ENCODE measurements around the gene SPEG.

DNA sequence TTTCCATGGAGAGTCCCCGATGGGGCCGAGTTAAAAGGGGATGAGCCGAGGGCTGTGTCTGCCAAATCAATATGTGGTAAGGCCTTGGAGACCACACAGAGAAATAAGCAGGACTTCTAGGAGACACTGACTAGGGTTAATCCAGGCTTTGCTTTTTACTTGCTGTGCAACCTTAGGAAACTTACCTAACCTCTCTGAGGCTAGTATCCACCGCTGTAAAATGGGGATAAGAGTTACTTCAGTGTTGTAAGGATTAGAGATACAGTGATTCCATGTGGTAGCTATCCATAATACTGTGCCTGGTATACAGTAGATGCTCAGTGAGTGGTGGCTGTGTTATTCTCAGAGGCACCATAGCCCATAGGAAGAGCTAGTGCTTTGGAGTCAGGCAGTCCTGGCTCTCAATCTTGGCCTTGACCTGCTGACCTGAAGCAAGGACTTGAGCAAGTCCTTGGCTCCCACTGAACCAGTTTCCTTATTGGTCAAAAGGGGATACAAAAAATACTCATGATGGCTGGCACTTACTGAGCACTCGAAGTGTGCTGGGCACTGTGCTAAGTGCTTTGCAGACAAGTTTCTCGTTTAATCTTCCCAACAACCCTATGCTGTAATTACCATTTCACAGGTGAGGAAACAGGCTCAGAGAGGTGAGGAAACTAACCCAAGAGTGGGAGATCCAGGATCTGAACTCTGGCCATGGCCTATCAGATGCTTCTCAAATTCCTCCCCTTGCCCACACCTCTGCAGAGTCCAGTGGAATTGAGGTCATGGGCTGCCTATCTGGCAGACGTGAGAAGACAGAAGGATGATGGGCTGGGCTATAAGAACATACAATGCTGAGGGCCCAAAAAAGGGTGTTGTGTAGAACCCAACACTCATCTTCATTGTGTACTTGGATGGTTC, 28.4 kb upstream of the SPEG start:
- TF ChIP-seq, protein P1, sequence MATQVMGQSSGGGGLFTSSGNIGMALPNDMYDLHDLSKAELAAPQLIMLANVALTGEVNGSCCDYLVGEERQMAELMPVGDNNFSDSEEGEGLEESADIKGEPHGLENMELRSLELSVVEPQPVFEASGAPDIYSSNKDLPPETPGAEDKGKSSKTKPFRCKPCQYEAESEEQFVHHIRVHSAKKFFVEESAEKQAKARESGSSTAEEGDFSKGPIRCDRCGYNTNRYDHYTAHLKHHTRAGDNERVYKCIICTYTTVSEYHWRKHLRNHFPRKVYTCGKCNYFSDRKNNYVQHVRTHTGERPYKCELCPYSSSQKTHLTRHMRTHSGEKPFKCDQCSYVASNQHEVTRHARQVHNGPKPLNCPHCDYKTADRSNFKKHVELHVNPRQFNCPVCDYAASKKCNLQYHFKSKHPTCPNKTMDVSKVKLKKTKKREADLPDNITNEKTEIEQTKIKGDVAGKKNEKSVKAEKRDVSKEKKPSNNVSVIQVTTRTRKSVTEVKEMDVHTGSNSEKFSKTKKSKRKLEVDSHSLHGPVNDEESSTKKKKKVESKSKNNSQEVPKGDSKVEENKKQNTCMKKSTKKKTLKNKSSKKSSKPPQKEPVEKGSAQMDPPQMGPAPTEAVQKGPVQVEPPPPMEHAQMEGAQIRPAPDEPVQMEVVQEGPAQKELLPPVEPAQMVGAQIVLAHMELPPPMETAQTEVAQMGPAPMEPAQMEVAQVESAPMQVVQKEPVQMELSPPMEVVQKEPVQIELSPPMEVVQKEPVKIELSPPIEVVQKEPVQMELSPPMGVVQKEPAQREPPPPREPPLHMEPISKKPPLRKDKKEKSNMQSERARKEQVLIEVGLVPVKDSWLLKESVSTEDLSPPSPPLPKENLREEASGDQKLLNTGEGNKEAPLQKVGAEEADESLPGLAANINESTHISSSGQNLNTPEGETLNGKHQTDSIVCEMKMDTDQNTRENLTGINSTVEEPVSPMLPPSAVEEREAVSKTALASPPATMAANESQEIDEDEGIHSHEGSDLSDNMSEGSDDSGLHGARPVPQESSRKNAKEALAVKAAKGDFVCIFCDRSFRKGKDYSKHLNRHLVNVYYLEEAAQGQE (IDR thresholded peaks at IDR 0.05; ENCODE audit: insufficient replicate concordance, low read depth), result no peak
- TF ChIP-seq, protein P2, sequence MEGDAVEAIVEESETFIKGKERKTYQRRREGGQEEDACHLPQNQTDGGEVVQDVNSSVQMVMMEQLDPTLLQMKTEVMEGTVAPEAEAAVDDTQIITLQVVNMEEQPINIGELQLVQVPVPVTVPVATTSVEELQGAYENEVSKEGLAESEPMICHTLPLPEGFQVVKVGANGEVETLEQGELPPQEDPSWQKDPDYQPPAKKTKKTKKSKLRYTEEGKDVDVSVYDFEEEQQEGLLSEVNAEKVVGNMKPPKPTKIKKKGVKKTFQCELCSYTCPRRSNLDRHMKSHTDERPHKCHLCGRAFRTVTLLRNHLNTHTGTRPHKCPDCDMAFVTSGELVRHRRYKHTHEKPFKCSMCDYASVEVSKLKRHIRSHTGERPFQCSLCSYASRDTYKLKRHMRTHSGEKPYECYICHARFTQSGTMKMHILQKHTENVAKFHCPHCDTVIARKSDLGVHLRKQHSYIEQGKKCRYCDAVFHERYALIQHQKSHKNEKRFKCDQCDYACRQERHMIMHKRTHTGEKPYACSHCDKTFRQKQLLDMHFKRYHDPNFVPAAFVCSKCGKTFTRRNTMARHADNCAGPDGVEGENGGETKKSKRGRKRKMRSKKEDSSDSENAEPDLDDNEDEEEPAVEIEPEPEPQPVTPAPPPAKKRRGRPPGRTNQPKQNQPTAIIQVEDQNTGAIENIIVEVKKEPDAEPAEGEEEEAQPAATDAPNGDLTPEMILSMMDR (IDR thresholded peaks at IDR 0.05; ENCODE audit: insufficient read depth, low read length), result no peak
